H1 (cell line): ENCODE results near the gene NINJ2. TPM values are rescaled to one million over a fixed set of nuclear protein-coding genes. Genes with fewer than 3 reads are reported as not detected.

Experiments used
- BRCA1 ChIP-seq: IDR thresholded peaks from 2 replicates; pipeline ENCODE4 v1.6.1; 2012; ENCODE audit warnings: low read depth, low read length, improper control_type of control experiment
- CHD1 ChIP-seq: IDR thresholded peaks from 2 replicates; pipeline ENCODE4 v1.6.1; 2012; ENCODE audit warnings: low read depth, low read length, improper control_type of control experiment
- CHD7 ChIP-seq: fragments of 300-600 bp; sonication (generic); IDR thresholded peaks from 2 replicates; pipeline ENCODE4 v1.7.1; 2012; ENCODE audit warnings: low read length, moderate library complexity, mild to moderate bottlenecking, inconsistent platforms; ENCODE audit not compliant: insufficient replicate concordance
- CREB1 ChIP-seq: IDR thresholded peaks from 2 replicates; pipeline ENCODE4 v1.6.1; 2012; ENCODE audit warnings: inconsistent platforms
- CTBP2 ChIP-seq: IDR thresholded peaks from 2 replicates; pipeline ENCODE4 v1.7.0; 2011; ENCODE audit warnings: borderline replicate concordance, mild to moderate bottlenecking, moderate library complexity, mixed read lengths, low read length; ENCODE audit not compliant: insufficient read depth, insufficient read length
- POLR2A ChIP-seq, 2 experiments: IDR thresholded peaks; 1 replicate in 1 of 2; 2 replicates in 1 of 2; pipeline ENCODE4 v1.6.1; 2011; ENCODE audit warnings: low read depth in 2 of 2, low read length in 2 of 2, mild to moderate bottlenecking in 2 of 2; ENCODE audit errors: control extremely low read depth in 1 of 2
- RFX5 ChIP-seq: IDR thresholded peaks from 2 replicates; pipeline ENCODE4 v1.6.1; 2011; ENCODE audit warnings: low read depth, low read length, improper control_type of control experiment, borderline replicate concordance
- SIX5 ChIP-seq: IDR thresholded peaks from 2 replicates; pipeline ENCODE4 v1.6.1; 2011; ENCODE audit warnings: mild to moderate bottlenecking, low read depth, low read length
- SUZ12 ChIP-seq: fragments of 200-600 bp; sonication (generic); IDR thresholded peaks from 2 replicates; pipeline ENCODE4 v1.6.1; 2012; ENCODE audit warnings: mild to moderate bottlenecking, inconsistent platforms, low read length, moderate library complexity, mixed read lengths
- TEAD4 ChIP-seq: IDR thresholded peaks from 2 replicates; pipeline ENCODE4 v1.6.1; 2012; ENCODE audit warnings: low read depth, low read length, inconsistent platforms, mixed read lengths
- YY1 ChIP-seq: IDR thresholded peaks from 2 replicates; pipeline ENCODE4 v1.6.1; 2011; ENCODE audit warnings: low read depth, mild to moderate bottlenecking, low read length
- polyA plus RNA-seq, 7 experiments: library from polyadenylated mRNA; depleted of rRNA in 3 of 7; stranded (reverse) in 5 of 7; unstranded in 2 of 7; fragments of >200 nt in 5 of 7; fragments of 200-250 nt in 2 of 7; gene quantifications; 1 replicate in 5 of 7; 2 replicates in 1 of 7; 4 replicates in 1 of 7; pipeline versions ENCODE4 v1.2.1 to v1.2.3, GENCODE V29; 2011 to 2013; ENCODE audit warnings: missing spikeins in 2 of 7, mixed read lengths in 2 of 7
- total RNA-seq: library from RNA; stranded (reverse); fragmentation: NEBNext Ultra II Directional; extraction: Animal tissue kit (Norgen Biotek cat#: 25700); gene quantifications from 2 replicates; pipeline ENCODE4 v1.2.1, GENCODE V29; 2021

Gene NINJ2
- total and polyA plus RNA-seq, 2 of the 8 experiments (the other 6 are each of a cell fraction or from before 2014, with no cell fraction given): 1.4 TPM; not detected in 1

- TF ChIP-seq CHD7 (no peak), YY1 (no peak), SUZ12 (no peak), CHD1 (no peak), CTBP2 (no peak), BRCA1 (no peak), POLR2A (IDR thresholded peaks at IDR 0.05; ENCODE audit: control extremely low read depth in 1 of 2, low read depth in 2 of 2, low read length in 2 of 2) (no peak), SIX5 (no peak), CREB1 (no peak), RFX5 (no peak), TEAD4 (no peak)
Measured at GRCh38 chr12:549476-550082, 113.7 kb downstream of the NINJ2 start (continued).
